HepG2 (cell line): ENCODE results near the gene TIMM44. TPM values are rescaled to one million over a fixed set of nuclear protein-coding genes. Genes with fewer than 3 reads are reported as not detected.

Source experiments
- ARNT ChIP-seq: fragments of 450-650 bp; IDR thresholded peaks from 2 replicates; pipeline ENCODE4 v1.6.1; 2017
- BORCS8-MEF2B ChIP-seq: sonication (generic); formaldehyde crosslinking; IDR thresholded peaks from 2 replicates; pipeline ENCODE4 v1.8.0; 2022; ENCODE audit warnings: mild to moderate bottlenecking, missing genetic modification reagents
- CCDC6 ChIP-seq: sonication (generic); formaldehyde crosslinking; IDR thresholded peaks from 2 replicates; pipeline ENCODE4 v1.8.1; 2022; ENCODE audit warnings: mild to moderate bottlenecking, missing genetic modification reagents, moderate library complexity
- CHCHD3 ChIP-seq: sonication (generic); formaldehyde crosslinking; IDR thresholded peaks from 2 replicates; pipeline ENCODE4 v1.8.0; 2022; ENCODE audit warnings: mild to moderate bottlenecking, missing genetic modification reagents, moderate library complexity
- FOXA1 ChIP-seq, 2 experiments: fragments of 450-650 bp in 1 of 2; sonication (generic) in 1 of 2; formaldehyde crosslinking in 1 of 2; IDR thresholded peaks; 2 replicates each; pipeline versions ENCODE4 v1.4.0 to v1.6.1; 2016 to 2020; ENCODE audit warnings: missing genetic modification reagents in 1 of 2
- IRF2 ChIP-seq: IDR thresholded peaks from 2 replicates; pipeline ENCODE4 v1.6.1; 2018; ENCODE audit warnings: missing genetic modification reagents, missing compliant biosample characterization
- KLF6 ChIP-seq: IDR thresholded peaks from 2 replicates; pipeline ENCODE4 v1.8.0; 2016; ENCODE audit warnings: missing biosample characterization, missing genetic modification reagents
- PHF20 ChIP-seq: sonication (generic); formaldehyde crosslinking; IDR thresholded peaks from 2 replicates; pipeline ENCODE4 v1.5.0; 2020; ENCODE audit warnings: mild to moderate bottlenecking, missing genetic modification reagents
- PHF8 ChIP-seq: sonication (generic); formaldehyde crosslinking; IDR thresholded peaks from 2 replicates; pipeline ENCODE4 v1.5.0; 2020; ENCODE audit warnings: missing genetic modification reagents
- REPIN1 ChIP-seq: sonication (generic); formaldehyde crosslinking; IDR thresholded peaks from 2 replicates; pipeline ENCODE4 v1.8.0; 2022; ENCODE audit warnings: missing genetic modification reagents, low read depth, mild to moderate bottlenecking, borderline replicate concordance
- SNAPC2 ChIP-seq: sonication (generic); formaldehyde crosslinking; IDR thresholded peaks from 2 replicates; pipeline ENCODE4 v1.8.1; 2022; ENCODE audit warnings: mild to moderate bottlenecking, missing genetic modification reagents
- XBP1 ChIP-seq: sonication (generic); formaldehyde crosslinking; IDR thresholded peaks from 2 replicates; pipeline ENCODE4 v1.5.0; 2020; ENCODE audit warnings: missing genetic modification reagents
- ZBED4 ChIP-seq: sonication (generic); formaldehyde crosslinking; IDR thresholded peaks from 2 replicates; pipeline ENCODE4 v1.4.0; 2020; ENCODE audit warnings: missing genetic modification reagents, borderline replicate concordance
- ZNF18 ChIP-seq: sonication (generic); formaldehyde crosslinking; IDR thresholded peaks from 2 replicates; pipeline ENCODE4 v1.8.0; 2022; ENCODE audit warnings: mild to moderate bottlenecking, missing genetic modification reagents; ENCODE audit not compliant: insufficient replicate concordance
- ZNF747 ChIP-seq: sonication (generic); formaldehyde crosslinking; IDR thresholded peaks from 2 replicates; pipeline ENCODE4 v1.8.1; 2023; ENCODE audit warnings: missing genetic modification reagents, mild to moderate bottlenecking, borderline replicate concordance
- ZSCAN9 ChIP-seq: IDR thresholded peaks from 2 replicates; pipeline ENCODE4 v1.6.1; 2016; ENCODE audit warnings: borderline replicate concordance
- polyA plus RNA-seq, 8 experiments: library from polyadenylated mRNA; depleted of rRNA in 3 of 8; stranded (reverse) in 7 of 8; unstranded in 1 of 8; fragments of >200 nt; fragmentation: Illumina TruSeq in 4 of 8; extraction: Trizol in 4 of 8; gene quantifications; 2 replicates each; pipeline versions ENCODE4 v1.2.1 to v1.2.3, GENCODE V29; 2011 to 2016; ENCODE audit warnings: low read depth in 4 of 8, missing spikeins in 1 of 8, mixed read lengths in 1 of 8; ENCODE audit not compliant: insufficient read depth in 1 of 8
- total RNA-seq, 5 experiments: library from RNA; depleted of rRNA; stranded (reverse); fragments of >200 nt; fragmentation: Illumina TruSeq; extraction: Trizol; gene quantifications; 2 replicates each; pipeline ENCODE4 v1.2.3, GENCODE V29; 2016; ENCODE audit warnings: low read depth in 1 of 5
- TF ChIP-seq, protein P1 (sequence below): sonication (generic); formaldehyde crosslinking; IDR thresholded peaks from 2 replicates; pipeline ENCODE4 v1.8.1; 2023; ENCODE audit warnings: mild to moderate bottlenecking, inconsistent platforms, moderate library complexity, missing genetic modification reagents, borderline replicate concordance
- TF ChIP-seq, protein P2 (sequence below): sonication (generic); formaldehyde crosslinking; conservative IDR thresholded peaks from 2 replicates; pipeline ENCODE4 v1.8.0; 2022; ENCODE audit warnings: low read depth, missing genetic modification reagents
- TF ChIP-seq, protein P3 (sequence below): sonication (generic); formaldehyde crosslinking; IDR thresholded peaks from 2 replicates; pipeline ENCODE4 v1.5.0; 2020; ENCODE audit warnings: missing genetic modification reagents

Gene TIMM44
- total and polyA plus RNA-seq, 2 of the 13 experiments (the other 11 are each of a cell fraction or from before 2014, with no cell fraction given) = 42.9 to 72.6 TPM

- TF ChIP-seq PHF20 (CRISPR knock-in tag) (peak; percentile 49), ZNF747 (0 out of 2 replicates have a peak, but pooled peaks have one; percentile 45), CCDC6 (CRISPR knock-in tag) (peak; percentile 87), BORCS8-MEF2B (CRISPR knock-in tag) (no peak), ZNF18 (CRISPR knock-in tag) (no peak), KLF6 (peak; percentile 60; the same call in 1 of the 2 replicates), IRF2 (CRISPR knock-in tag) (no peak), ARNT (no peak), ZBED4 (CRISPR knock-in tag) (no peak; the same call in 1 of the 2 replicates), CHCHD3 (no peak), ZSCAN9 (CRISPR knock-in tag) (no peak), REPIN1 (peak; percentile 49; the same call in 1 of the 2 replicates), PHF8 (CRISPR knock-in tag) (peak; percentile 78), FOXA1 (IDR thresholded peaks at IDR 0.05) (no peak), FOXA1 (CRISPR knock-in tag; IDR thresholded peaks at IDR 0.05) (no peak), XBP1 (CRISPR knock-in tag) (0 out of 2 replicates have a peak, but pooled peaks have one; percentile 31), SNAPC2 (CRISPR knock-in tag) (0 out of 2 replicates have a peak, but pooled peaks have one; percentile 48)
- TF ChIP-seq, protein P1, sequence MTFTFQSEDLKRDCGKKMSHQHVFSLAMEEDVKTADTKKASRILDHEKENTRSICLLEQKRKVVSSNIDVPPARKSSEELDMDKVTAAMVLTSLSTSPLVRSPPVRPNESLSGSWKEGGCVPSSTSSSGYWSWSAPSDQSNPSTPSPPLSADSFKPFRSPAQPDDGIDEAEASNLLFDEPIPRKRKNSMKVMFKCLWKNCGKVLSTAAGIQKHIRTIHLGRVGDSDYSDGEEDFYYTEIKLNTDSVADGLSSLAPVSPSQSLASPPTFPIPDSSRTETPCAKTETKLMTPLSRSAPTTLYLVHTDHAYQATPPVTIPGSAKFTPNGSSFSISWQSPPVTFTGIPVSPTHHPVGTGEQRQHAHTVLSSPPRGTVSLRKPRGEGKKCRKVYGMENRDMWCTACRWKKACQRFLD = no peak
- TF ChIP-seq, protein P2, sequence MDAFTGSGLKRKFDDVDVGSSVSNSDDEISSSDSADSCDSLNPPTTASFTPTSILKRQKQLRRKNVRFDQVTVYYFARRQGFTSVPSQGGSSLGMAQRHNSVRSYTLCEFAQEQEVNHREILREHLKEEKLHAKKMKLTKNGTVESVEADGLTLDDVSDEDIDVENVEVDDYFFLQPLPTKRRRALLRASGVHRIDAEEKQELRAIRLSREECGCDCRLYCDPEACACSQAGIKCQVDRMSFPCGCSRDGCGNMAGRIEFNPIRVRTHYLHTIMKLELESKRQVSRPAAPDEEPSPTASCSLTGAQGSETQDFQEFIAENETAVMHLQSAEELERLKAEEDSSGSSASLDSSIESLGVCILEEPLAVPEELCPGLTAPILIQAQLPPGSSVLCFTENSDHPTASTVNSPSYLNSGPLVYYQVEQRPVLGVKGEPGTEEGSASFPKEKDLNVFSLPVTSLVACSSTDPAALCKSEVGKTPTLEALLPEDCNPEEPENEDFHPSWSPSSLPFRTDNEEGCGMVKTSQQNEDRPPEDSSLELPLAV (CRISPR knock-in tag) = no peak
- TF ChIP-seq, protein P3, sequence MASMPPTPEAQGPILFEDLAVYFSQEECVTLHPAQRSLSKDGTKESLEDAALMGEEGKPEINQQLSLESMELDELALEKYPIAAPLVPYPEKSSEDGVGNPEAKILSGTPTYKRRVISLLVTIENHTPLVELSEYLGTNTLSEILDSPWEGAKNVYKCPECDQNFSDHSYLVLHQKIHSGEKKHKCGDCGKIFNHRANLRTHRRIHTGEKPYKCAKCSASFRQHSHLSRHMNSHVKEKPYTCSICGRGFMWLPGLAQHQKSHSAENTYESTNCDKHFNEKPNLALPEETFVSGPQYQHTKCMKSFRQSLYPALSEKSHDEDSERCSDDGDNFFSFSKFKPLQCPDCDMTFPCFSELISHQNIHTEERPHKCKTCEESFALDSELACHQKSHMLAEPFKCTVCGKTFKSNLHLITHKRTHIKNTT (CRISPR knock-in tag) = no peak
Measured at GRCh38 chr19:7919610-7920518, 23.6 kb downstream of the TIMM44 start, which contains the start of gene SNAPC2 (continued).
